ENCODE data around the gene PPP1R12C.
A peak's percentile ranks its signal among the peaks of the same experiment; 100 is the strongest.

PPP1R12C gene

GRCh38 chr19:55094456-55095259, 22.8 kb downstream of the PPP1R12C start:
- H3K4me3 ChIP-seq (ENCODE audit: low read length) = no peak overlapping the region
- DNase-seq (ENCODE audit: low read depth, low spot score) = no peak

DNA sequence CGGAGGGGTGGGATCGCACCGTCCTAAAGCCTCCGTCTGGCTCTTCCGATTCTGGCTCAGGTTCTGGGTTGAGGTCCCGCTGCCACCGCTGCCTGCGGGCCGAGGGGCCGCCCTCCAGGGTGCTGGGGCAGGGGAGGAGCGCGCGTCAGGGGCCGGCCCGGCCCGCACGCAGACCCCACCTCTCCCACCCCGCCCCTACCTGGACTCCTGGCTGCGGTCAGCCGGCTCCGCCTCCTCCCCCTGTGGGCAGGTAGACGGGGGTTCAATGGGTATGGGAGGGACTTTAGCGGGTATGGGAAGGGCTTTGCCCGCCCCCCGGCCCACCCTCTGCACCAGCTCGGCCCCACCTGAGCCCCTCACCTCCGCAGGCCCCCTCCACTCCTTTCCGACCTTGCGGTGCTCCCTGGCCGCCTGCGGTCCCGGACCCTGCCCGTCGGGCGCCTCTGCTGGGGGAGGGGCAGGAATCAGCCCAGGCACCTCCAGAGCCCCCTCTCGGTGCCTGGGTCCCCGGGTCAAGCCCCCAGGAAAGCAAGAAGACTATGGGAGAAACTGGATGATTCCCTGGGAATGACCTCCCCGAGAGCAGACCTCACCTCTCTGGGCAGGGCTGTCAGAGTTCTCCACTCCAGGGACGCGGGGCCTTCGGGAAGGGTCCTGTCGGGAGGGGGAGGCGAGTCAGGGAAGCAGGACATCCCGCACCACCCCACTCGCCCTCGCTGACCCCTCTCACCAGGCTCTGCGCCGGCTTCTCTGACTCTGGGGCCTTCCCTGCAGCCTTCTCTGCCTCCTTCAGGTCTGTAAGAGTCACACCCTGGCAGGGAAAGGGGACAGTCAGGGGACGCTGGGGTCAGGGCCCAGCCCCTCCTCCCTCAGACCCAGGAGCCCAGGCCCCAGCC, 24.8 kb downstream of the PPP1R12C start:
- no peak for DNase-seq (ENCODE audit: low read depth, low spot score)
- H3K4me3 ChIP-seq (ENCODE audit: low read length) = no peak overlapping the region

DNA sequence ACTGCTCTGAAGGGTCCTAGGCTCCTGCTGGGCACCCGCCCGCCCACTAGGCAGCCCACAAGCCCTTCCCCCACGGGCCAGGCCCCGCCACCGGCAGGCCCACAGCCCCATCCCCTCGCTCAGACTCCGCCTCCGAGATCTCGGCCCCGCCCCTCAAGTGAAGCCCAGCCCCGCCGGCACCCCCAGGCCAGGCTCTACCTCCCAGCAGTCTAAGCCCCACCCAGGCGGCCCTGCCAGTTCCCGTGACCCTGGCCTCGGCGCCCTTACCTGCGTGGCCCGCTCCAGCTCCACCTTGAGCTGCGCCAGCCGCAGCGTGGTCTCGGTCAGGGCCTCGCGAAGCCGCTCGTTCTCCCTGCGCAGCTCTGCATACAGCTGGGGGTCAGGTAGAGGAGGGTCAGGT, 25.5 kb downstream of the PPP1R12C start:
- DNase-seq (ENCODE audit: low read depth, low spot score) = no peak
- no peak overlapping the region for H3K4me3 ChIP-seq (ENCODE audit: low read length)

DNA sequence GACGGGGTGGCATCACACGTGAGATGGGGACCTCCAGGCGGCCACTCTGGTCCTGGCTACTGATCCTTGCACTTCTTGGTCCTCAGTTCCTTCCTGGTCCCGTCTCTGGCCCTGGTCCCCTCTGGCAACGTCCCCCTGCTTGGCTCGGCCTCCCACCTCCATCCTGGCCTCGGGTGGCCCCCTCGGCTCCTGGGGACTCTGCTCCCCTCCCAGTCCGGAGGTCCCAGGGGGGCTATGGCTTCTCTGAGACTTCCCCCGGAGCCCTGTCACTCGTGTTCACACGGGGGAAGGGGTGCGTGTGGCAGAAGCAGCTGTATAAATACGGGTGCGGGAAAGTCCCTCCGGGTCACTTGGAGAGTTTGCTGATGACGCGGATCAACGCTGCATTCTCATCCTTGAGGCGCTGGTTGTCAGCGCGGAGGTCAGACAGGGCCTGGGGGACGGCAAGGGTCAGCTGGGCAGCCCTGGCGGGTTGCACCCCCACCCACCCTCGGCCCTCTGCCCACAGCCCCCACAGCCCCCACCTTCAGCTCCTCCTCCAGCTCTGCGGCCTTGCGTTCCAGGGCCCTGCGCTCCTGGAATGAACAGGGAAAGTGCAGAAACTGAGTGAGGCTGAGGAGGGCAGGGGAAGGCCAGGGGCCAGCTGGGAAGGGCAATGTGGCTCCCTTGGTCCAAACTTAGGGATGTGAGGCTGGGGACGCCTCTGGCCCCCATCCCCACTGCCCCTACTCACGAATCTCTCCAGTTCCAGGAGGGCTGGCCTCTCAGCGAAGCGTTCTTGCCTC, 26.1 kb downstream of the PPP1R12C start:
- H3K4me3 ChIP-seq (ENCODE audit: low read length) = no peak overlapping the region

DNA sequence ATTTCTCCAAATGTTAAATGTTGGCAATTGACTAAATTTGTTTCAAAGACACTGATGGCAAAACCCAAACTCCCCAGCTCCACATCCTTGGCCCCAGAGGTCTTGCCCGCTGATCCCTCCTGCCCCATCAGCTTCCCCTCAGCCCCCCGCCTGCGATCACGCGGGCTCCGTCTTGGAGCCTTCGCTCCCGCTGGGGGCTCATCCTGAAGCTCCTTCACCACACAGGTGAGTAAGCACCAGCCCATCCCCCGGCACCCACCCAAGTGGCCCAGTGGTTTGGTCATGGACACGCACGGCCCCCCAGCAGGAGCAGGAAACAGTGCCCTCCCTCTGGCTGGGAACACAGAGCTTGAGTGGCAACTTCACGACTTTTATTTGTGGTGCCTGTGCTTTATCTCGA, 26.9 kb downstream of the PPP1R12C start:
- H3K4me3 ChIP-seq (ENCODE audit: low read length) = no peak overlapping the region
- DNase-seq (ENCODE audit: low read depth, low spot score) = no peak

More for the DNA sequence above, 26.1 kb downstream of the PPP1R12C start:
- DNase-seq (ENCODE audit: low read depth, low spot score) = no peak

- no peak overlapping the region for H3K4me3 ChIP-seq (ENCODE audit: low read length)
- no peak for DNase-seq (ENCODE audit: low read depth, low spot score)
These were observed 28.0 kb downstream of the PPP1R12C start for GRCh38 chr19:55089342-55089944.

- H3K4me3 ChIP-seq (ENCODE audit: low read length) = no peak overlapping the region
These were observed 28.7 kb downstream of the PPP1R12C start for GRCh38 chr19:55088543-55089341.

DNA sequence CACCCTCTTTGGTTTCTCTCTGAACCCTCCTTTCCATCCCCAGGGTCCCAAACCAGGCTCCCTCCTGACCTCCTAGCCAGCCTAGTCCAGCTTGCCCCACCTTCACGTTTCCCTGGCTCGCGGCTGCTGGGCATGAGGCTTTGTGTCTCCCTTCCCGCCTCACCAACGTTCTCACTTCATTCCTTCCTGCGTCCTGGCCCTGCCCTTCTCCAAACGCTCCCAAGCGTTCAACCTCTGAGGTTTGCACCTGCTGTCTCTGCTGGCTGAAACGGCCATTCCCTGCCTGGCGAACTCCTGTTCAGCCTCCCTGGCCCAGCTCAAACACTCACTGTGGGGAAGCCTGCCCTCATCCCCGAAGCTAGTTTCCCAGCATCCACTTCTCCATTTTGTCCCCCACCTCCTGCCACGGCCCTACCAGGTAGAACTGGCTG, 29.4 kb downstream of the PPP1R12C start:
- no peak overlapping the region for H3K4me3 ChIP-seq (ENCODE audit: low read length)
- no peak for DNase-seq (ENCODE audit: low read depth, low spot score)

More at GRCh38 chr19:55088543-55089341, 28.7 kb downstream of the PPP1R12C start:
- peak; percentile 37 for DNase-seq (ENCODE audit: low read depth, low spot score)

DNA sequence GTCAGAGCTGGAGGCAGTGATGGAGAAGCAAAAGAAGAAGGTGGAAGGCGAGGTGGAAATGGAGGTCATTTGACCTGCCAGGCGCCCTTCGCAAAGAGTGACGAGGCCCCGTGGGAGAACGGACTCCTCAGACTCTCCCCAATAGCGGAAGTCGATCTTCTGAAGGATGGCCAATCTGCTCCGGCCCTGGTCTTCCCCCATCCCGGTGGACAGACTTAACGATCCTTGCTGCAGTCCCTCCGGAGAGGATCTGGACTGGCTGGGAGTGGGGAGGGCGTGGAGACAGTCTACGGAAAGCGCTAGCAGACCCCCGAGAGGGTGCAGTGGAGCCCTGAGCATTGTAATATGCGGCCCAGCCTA, 29.9 kb downstream of the PPP1R12C start:
- no peak overlapping the region for H3K4me3 ChIP-seq (ENCODE audit: low read length)
- no peak for DNase-seq (ENCODE audit: low read depth, low spot score)

- DNase-seq (ENCODE audit: low read depth, low spot score) = no peak
- H3K4me3 ChIP-seq (ENCODE audit: low read length) = no peak overlapping the region
These were observed 30.5 kb downstream of the PPP1R12C start for GRCh38 chr19:55086730-55087541.

DNA sequence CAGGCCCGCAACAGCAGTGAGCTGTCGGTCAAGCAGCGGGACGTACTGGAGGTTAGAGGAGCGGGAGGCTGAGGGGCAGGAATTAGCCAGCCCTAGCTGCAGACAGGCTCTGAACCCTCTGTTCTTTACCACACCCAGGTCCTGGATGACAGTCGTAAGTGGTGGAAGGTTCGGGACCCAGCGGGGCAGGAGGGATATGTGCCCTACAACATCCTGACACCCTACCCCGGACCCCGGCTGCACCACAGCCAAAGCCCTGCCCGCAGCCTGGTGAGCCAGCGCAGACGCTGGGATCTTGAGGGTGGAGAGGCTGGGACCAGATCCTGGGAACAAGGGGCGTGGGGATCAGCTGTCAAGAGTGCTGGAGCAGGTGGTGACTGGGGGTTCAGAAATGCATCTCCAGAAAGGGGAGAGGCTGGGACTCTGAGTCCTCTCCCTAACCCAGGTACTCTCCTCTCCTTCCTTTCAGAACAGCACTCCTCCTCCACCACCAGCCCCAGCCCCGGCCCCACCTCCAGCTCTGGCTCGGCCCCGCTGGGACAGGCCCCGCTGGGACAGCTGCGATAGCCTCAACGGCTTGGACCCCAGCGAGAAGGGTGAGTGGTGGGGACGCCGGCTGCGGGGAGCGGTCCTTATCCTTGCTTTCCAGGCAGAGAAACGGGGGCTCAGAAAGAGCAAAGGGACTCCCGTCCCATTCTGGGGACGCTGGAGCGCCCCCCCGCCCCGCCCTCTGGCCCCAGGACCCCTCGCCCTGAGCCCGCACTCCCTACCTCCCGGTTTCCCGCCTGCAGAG, 31.3 kb downstream of the PPP1R12C start:
- no peak for DNase-seq (ENCODE audit: low read depth, low spot score)
- no peak overlapping the region for H3K4me3 ChIP-seq (ENCODE audit: low read length)

DNA sequence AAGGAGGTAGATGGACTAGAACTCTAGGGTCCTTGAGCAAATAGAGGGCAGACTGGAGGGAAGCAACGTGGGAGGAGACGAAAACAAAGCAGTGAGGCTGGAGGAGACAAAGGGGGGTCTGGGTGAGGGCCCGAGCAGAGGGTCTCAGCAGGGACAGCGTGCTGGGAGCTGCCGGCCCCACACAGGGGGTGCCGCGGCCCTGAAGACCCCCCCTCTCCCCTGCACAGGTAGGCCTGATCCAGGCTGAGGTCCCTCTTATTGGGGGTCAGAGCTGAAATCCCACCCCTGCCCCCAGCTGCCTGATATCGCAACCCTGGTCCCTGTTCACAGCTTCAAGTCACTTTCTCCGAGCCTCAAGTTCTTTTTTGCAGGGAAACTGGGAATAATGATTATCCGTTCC, 33.0 kb downstream of the PPP1R12C start:
- H3K4me3 ChIP-seq (ENCODE audit: low read length) = no peak overlapping the region
- no peak for DNase-seq (ENCODE audit: low read depth, low spot score)

- H3K4me3 ChIP-seq (ENCODE audit: low read length) = no peak overlapping the region
- DNase-seq (ENCODE audit: low read depth, low spot score) = no peak
These were observed 34.2 kb downstream of the PPP1R12C start for GRCh38 chr19:55083004-55083850.

DNA sequence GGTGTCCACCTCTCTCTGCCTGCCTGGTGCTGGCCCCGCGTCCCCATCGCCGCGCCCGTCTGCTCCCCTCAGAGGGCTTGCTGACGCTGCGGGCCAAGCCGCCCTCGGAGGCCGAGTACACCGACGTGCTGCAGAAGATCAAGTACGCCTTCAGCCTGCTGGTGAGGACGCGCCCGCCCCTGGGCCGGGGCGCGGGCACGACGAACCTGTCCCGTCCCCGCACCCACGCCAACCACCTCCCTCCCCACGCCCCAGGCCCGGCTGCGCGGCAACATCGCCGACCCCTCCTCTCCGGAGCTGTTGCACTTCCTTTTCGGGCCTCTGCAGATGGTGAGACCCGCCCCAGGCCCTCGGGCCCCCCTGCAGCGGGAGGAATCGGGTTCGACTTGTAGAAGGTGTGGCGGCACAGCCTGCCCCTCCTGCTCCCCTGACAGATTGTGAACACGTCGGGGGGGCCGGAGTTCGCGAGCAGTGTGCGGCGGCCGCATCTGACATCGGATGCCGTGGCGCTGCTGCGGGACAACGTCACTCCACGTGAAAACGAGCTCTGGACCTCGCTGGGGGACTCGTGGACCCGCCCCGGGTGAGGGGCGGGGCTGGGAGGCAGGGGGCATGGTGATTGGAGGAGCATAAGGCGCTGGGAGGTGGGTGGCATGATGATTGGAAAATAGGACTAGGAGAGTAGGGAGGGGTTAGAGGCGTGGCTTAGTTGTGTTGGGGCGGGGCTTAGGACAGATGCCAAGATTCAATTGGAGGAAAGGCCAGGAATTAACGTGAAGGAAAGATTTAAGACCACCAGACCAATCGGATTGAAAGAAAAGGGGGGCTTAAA, 35.2 kb downstream of the PPP1R12C start:
- peak; percentile 28 for DNase-seq (ENCODE audit: low read depth, low spot score)
- no peak overlapping the region for H3K4me3 ChIP-seq (ENCODE audit: low read length)

- H3K4me3 ChIP-seq (ENCODE audit: low read length) = no peak overlapping the region
- DNase-seq (ENCODE audit: low read depth, low spot score) = no peak
These were observed 35.7 kb downstream of the PPP1R12C start for GRCh38 chr19:55081770-55082019.
